Measurements from ENCODE around the gene GOLGA7B.

The GOLGA7B gene

DNA sequence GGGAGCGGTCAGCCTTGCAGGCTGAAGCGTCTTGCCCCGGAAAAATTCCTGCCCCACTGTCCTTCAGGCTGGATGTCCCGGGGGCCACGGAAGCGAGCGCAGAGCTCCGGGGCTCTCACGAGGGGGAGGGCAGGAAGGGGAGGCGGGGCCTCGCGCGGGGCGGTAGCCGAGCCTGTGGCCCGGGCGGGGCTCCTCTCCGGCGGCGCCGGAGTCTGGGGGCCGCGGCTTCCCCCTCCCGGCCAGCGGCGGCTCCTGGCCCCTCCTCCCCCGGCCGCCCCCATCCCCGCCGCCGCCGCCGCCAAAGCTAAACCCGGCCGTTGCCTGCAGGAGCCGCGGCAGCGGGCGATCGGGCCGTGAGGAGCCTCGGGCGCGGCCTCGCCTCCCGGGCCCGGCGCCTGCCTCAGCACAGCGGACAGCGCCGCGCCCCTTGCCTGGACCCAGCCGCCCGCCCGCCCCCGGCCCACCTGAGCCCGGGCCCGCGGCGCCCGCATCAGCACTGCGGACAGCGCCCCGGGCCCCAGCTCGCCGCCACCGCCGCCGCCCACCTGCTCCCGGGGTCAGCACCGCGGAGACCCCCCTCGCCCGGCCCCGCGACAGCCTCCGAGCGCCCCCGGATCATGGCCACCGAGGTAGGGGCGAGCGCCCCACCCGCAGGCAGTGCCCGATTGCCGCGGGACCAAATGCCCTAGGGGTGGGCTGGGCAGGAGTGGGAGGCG, at the start of gene GOLGA7B:
GOLGA7B (plus strand) TSS at position 157 of the 716 bp plus-strand sequence; CDS start at position 618, 461 bp downstream.
- no peak for DNase-seq

- DNase-seq = no peak
Measured at GRCh38 chr10:97800474-97800873, 49.2 kb upstream of the GOLGA7B start.

DNA sequence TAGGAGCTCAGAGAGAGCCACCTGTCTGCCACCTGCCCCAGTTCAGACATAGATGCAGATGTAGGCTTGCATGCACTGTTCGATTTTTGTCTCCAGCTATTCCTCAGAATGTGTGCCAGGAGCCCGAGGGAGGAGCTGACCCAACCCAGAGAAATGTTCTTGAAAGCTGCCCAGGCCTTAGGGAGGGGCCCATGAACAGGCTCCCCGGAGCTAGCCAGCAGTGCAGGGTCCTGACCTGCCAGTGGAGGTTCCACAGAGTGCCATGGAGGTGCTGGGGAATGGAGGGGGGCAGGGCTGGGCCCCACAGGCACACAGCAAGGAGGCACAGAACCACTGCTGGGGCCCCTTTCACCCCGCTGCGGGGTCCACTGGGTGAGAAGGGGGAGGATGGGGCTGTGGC, 48.2 kb upstream of the GOLGA7B start:
- DNase-seq = no peak

GRCh38 chr10:97805096-97805884, 44.4 kb upstream of the GOLGA7B start:
- DNase-seq = no peak

DNA sequence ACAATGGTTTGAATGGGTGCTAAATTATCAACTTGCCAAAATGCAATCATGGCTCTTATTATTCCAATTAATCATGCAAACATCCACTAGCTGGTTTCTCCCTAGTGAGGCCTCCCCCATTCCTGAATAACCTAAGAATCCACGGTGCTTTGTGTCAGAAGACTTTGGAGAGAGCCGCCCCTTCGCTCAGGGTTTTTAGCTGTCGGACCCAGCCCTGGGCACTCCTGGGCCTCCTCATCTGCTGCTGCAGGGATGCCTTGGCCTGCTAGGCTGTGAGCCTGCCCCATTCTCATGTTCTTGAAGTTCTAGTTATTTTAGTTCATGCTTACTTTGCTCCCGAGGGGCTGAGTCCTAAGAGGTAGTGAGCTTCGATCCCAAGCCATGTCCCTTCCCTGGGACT, 43.7 kb upstream of the GOLGA7B start:
- DNase-seq = no peak

DNA sequence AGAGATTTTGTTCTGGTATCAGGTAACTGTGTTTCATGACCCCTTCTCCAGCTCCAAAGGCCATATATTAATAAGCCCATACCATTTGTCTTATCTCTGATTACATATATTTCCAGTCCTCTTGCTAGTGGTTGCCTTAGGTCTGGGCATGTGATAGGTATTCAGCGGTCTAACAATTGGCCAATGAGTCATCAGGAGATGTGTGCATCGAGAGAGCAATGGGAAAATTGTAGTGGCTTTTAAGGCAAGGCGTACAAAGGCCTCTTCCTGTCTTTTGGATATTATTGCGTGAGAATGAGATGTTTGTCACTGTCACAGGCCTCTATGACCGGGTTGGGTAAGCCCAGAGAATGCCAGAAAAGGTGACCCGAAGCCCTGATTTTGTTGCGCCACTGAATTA, 39.2 kb upstream of the GOLGA7B start:
- DNase-seq = no peak

GRCh38 chr10:97811958-97812357, 37.7 kb upstream of the GOLGA7B start:
- no peak for DNase-seq

DNA sequence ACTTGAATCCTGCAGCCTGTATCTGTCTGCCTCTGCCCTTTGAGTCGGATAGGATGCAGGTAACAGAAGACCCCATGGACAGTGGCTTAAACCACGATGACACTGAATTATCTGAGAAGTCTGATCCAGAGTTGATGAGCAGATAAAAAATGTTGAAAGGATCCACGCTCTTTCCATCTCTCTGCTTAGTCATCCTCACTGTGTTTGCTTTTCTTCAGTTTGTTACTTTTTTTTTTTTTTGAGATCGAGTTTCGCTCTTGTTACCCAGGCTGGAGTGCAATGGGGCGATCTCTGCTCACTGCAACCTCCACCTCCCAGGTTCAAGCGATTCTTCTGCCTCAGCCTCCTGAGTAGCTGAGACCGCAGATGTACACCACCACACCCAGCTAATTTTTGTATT, 36.9 kb upstream of the GOLGA7B start:
- DNase-seq = no peak

DNA sequence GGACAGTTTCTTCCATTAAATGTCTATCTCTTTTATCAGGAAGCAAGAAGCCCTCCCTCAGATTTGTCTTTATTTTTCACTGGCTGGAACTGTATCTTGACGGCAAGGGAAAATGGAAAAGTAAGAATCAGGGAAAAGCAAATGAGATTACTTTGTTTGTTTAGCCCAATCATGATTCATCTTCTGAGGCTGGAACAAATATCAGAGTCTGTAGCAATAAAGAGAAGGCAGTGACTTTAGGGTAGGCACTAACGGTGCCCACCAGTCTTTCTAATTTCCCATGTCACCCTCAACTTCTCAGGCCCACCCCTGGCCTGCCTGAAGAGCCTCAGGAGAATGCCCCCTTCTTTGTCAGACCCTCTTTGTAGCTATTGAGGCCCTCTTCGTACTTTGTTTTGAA, 36.3 kb upstream of the GOLGA7B start:
- no peak for DNase-seq

DNA sequence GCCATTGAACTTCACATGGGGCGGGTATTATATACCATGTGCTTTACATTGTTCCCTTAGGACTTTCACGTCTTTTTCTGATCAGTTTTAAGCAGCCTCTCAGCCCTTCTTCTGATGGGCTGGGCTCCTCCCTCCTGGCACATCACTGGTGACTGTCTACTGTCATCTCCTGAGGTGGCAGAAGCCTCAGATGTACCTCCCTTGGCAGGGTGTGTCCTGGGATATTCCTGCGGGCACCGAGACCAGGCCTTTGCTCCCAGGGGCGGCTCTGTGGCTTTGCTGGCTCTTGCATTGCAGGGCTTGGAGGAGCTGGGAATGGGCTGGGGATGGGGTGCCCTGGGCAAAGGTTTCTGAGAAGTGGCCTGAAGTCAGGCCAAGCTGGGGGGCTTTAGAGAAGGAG, 34.6 kb upstream of the GOLGA7B start:
- DNase-seq = no peak

DNA sequence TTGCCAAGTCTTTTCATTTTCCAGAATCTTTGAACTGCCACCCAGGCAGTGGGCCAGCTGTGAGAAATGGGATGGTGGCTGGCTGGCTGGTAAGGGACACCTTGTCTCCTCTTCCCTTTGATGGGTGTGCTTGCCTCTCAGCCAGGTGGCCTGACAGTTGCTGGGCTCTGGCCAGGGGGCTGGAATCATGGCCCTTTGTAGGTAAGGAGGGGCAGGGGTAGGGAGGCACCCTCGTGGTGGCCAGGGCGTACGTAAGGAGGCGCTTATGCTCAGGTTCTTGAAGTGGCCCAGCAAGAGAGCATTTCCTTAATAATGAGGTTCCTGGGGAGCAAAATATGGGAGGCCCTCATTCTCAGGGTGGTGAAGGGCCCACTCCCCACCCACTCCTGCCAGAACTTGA, 33.0 kb upstream of the GOLGA7B start:
- DNase-seq = no peak

DNA sequence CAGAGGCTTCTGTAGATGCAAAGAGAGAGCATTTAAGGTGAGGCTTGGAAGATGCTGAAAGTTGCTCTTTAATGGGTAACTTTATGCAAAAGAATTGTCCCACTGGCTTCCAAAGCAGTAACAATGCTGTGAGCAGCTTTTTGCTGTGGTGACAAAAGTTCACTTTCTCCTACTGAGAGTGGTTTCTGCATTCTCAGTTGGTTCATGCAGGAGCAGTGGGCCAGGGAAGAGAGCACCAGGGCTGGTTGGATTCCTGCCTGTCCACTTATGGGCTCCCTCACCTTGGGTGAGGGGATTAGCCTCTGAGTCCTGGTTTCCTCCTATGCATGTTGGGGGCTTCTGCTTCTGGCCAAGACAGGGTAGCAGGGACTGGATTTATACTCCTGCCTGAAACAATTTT, 31.1 kb upstream of the GOLGA7B start:
- DNase-seq = no peak

GRCh38 chr10:97820096-97820704, 29.4 kb upstream of the GOLGA7B start:
- no peak for DNase-seq

- no peak for DNase-seq
Measured at GRCh38 chr10:97821308-97822038, 28.2 kb upstream of the GOLGA7B start.

- DNase-seq = no peak
Measured at GRCh38 chr10:97822261-97822687, 27.4 kb upstream of the GOLGA7B start.

- DNase-seq = no peak
Measured at GRCh38 chr10:97823734-97824133, 25.9 kb upstream of the GOLGA7B start.

- no peak for DNase-seq
Measured at GRCh38 chr10:97825020-97825760, 24.5 kb upstream of the GOLGA7B start.

DNA sequence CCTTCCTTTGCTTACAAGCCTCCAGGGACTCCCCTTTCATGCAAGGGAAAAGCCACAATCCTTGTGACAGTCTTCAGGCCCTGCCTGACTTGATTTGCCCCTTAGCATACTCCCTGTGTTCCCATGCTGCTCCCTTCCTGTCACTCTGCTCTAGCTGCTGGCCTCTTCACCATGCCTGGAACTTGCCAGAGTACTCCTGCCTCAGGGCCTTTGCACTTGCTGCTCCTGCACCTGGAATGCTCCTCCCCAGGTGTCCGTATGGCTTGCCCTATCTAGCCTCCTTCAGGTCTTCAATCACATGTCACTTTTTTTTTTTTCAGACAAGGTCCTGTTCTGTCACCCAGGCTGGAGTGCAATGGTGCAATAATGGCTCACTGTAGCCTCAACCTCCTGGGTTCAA, 22.8 kb upstream of the GOLGA7B start:
- DNase-seq = no peak

- DNase-seq = no peak
Measured at GRCh38 chr10:97827702-97828291, 21.8 kb upstream of the GOLGA7B start.

- no peak for DNase-seq
Measured at GRCh38 chr10:97828721-97829120, 20.9 kb upstream of the GOLGA7B start.

DNA sequence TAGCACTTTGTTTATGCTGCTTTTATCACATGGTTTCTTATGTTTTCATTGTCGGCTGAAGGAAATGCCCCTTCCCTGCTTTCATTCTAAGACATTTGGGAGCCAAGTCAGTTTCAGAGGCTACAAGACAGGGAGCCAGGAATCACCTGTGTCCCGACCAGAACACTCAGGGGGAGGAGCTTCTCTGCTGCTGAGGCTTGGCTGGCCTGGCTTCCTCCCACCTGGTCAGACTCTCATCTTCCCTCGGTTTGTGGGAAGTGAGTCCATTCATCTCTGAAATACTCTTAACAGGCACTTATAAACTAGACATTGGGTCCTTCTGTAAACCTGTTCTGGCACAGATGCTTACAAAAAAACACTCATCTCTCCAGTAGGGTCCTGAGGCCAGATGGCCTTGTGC, 19.6 kb upstream of the GOLGA7B start:
- DNase-seq = no peak

DNA sequence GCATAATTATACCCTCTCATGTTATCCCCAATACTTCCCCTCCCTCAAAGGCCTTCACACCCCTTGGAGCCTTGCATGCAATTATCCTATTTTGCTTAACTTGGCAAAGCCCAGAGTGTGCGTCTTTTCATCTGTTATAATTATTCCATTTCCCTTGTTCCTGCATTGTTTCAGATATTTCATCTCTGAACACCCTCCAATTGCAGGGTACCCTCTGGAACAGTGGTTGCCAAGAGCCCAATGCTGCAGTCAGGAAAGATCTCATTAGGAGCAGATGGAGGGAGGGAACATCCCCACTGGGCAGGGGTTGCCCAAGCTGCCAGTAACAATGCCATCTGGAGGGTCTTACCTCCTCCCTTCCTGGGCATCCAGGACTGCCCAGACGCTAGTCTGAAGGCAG, 18.4 kb upstream of the GOLGA7B start:
- no peak for DNase-seq

Data from NCI-H2171 (cell line).